Effector memory CD4-positive, alpha-beta T cell (primary cell): ENCODE results near the gene AGO4.
"Not testable (repeated sequence)": the region's sequence is repeated elsewhere in the genome, so short reads cannot be mapped to it uniquely, and the experiment has no call there.

Source experiments
- DNase-seq, 3 donors: peaks; one replicate each; pipeline ENCODE4 v3.0.0-alpha.2; 2020
- H3K27ac ChIP-seq: 2 replicates; pipeline ENCODE4 v1.7.0; 2013; ENCODE audit warnings: mild to moderate bottlenecking, low read length, moderate library complexity; ENCODE audit not compliant: insufficient read depth, poor library complexity, severe bottlenecking
- H3K27me3 ChIP-seq: replicated peaks from 2 replicates; pipeline ENCODE4 v1.7.0; 2013; ENCODE audit warnings: mild to moderate bottlenecking, low read length; ENCODE audit not compliant: insufficient read depth, control insufficient read depth, poor library complexity, severe bottlenecking
- H3K36me3 ChIP-seq: 2 replicates; pipeline ENCODE4 v1.7.0; 2013; ENCODE audit warnings: mild to moderate bottlenecking, low read length, moderate library complexity; ENCODE audit not compliant: control insufficient read depth, insufficient read depth
- H3K4me1 ChIP-seq: 2 replicates; pipeline ENCODE4 v1.7.0; 2013; ENCODE audit warnings: low read length, mild to moderate bottlenecking; ENCODE audit not compliant: control insufficient read depth, insufficient read depth, poor library complexity, severe bottlenecking
- H3K4me3 ChIP-seq: 2 replicates; pipeline ENCODE4 v1.7.0; 2013; ENCODE audit warnings: low read length, low read depth, mild to moderate bottlenecking; ENCODE audit not compliant: insufficient read depth, poor library complexity, severe bottlenecking
- H3K9me3 ChIP-seq: 2 replicates; pipeline ENCODE4 v1.7.0; 2013; ENCODE audit warnings: mild to moderate bottlenecking, low read length, moderate library complexity; ENCODE audit not compliant: control insufficient read depth
- total RNA-seq, 3 donors: gene quantifications; one replicate each; lab custom pipeline; 2026; lab: John Stamatoyannopoulos, UW

The AGO4 gene
- 62.8 to 91.8 (median 80.4) reads per million in 3 donors for total RNA-seq

DNA sequence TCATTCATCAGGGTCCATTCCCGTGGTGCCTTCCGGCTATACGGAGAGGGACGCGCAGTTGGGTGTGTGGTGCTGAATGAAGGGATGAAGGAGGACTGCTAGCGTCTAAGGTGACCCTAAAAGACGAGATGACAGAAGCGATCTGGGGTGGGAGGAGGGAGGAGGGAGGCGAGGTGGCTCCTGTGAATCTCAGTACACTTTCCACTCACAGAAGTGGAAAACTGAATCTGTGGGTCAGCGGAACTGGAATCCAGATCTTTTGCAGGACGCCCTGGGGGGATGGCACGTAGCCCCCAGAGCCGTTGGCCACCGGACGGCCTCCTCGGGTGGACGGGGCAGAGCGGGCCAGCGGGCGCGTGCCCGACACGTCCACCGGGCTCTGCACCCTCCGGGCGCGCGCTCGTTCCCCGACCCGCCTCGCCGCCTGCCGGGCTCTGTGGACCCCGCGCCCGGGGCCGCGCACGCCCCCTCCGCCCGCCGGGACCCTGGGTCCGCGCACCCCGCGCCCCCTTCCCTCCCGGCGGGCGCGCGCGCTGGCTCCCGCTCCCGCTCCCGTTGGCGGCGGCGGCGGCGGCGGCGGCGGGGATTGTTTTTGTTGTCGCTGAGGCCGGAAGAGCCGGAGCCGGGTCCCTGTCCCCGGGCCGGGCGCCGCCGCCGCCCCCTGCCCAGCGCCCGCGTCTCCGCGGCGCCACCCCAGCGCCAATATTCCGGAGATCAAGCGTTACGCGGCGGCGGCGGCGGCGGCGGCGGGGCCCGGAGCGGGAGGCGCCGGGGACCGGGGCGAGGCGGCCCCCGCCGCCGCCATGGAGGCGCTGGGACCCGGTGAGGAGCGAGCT is at the start of gene AGO4:
AGO4 (plus strand) TSS at position 403 of the 836 bp plus-strand sequence; CDS start at position 804, 401 bp downstream.
- peak within 1 kb of the TSS; percentile 70 for H3K27ac ChIP-seq
- H3K4me3 ChIP-seq, result peak within 1 kb of the TSS; percentile 83
- H3K9me3 ChIP-seq, result no peaks in the 10 kb centered on the region
- peak in 1 of 3 donors; percentile 16 for DNase-seq
- no peaks in the 10 kb centered on the region for H3K27me3 ChIP-seq
- H3K36me3 ChIP-seq, result no peaks in the 10 kb centered on the region
- peaks cover 19% of the 10 kb centered on the region for H3K4me1 ChIP-seq

DNA sequence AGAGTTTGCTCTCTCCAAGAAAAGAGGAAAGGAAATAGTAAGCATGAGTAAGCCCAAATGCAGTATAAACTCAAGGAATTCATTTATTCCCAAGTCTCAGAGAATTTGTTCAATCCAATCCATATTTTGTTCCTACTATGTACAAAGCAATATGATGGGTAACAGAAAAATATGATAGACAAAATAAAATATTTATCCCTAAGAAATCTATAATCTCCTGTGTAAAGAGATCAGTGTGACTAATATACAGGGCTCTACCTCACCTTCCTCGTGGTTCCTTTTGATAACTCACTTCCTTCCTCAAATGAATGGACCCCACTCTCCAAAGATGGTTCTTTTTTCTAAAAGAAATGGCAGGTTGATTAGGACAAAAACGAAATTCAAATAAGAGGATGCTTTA is 45.7 kb upstream of the AGO4 start:
- no peaks in the 10 kb centered on the region for H3K9me3 ChIP-seq
- DNase-seq, result no peak
- no peaks in the 10 kb centered on the region for H3K36me3 ChIP-seq
- H3K27me3 ChIP-seq, result no peaks in the 10 kb centered on the region
- no peak overlapping the region for H3K4me3 ChIP-seq
- H3K27ac ChIP-seq, result no peak overlapping the region
- no peaks in the 10 kb centered on the region for H3K4me1 ChIP-seq

DNA sequence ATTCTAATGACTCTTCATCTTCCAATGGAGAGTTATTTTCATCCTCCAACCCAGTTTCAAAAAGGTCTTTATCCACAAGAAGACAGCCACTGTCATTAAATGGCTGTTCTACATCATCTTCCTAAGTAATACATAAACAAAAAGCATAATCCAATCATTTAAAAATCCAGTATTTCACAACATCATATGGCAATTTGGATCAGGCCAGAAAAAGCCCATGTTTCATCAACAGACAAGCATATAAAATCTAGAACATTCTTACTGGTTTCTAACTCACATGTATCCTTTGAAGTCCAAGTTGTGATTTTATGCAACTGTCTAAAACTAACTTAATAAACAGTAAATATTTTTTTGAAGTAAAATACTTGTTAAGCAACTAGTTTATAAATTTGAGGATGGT is 44.6 kb upstream of the AGO4 start:
- H3K27ac ChIP-seq, result no peak overlapping the region
- no peaks in the 10 kb centered on the region for H3K36me3 ChIP-seq
- no peaks in the 10 kb centered on the region for H3K9me3 ChIP-seq
- H3K4me1 ChIP-seq, result no peaks in the 10 kb centered on the region
- DNase-seq, result no peak
- no peaks in the 10 kb centered on the region for H3K27me3 ChIP-seq
- no peak overlapping the region for H3K4me3 ChIP-seq

GRCh38 chr1:35764283-35764682 is 43.5 kb upstream of the AGO4 start:
- peaks cover 8% of the 10 kb centered on the region for H3K4me1 ChIP-seq
- no peaks in the 10 kb centered on the region for H3K36me3 ChIP-seq
- H3K27ac ChIP-seq, result no peak overlapping the region
- no peaks in the 10 kb centered on the region for H3K27me3 ChIP-seq
- H3K9me3 ChIP-seq, result no peaks in the 10 kb centered on the region
- H3K4me3 ChIP-seq, result no peak overlapping the region
- DNase-seq, result no peak

DNA sequence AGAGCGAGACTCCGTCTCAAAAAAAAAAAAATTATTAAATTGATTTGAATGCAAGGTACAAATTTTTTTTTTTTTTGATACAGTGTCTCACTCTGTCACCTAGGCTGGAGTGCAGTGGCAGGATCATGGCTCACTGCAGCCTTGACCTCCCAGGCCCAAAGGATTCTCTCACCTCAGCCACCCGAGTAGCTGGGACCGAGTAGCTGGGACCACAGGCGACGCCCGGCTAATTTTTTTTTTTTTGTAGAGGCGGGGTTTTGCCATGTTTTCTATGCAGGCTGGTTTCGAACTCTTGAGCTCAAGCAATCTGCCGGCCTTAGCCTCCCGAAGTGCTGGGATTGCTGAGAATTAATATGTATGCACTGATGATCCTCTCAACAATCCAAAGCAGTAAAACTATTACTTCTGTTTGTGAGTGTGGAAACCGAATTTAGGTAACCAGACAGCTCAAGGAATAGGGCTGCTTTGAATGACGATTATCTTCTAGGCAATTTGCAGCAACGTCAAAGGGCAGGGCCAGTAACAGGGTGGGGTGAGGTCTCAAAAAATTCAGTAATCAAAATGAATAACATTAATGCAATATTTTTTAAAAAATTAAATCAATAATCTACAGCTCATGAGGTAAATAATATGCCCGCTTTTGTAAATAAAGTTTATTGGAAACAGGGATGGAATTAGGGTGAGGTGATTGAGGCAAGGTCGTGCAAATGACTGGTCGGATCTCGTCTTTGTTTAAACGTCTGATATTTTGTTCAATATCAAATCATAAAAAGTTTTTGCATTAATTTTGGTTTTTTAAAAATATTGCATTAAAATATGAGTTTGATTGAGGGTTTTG is 39.2 kb upstream of the AGO4 start:
- H3K27ac ChIP-seq, result peak overlapping the region; percentile 75
- no peaks in the 10 kb centered on the region for H3K9me3 ChIP-seq
- no peak for DNase-seq
- H3K4me3 ChIP-seq, result peak overlapping the region; percentile 93
- no peaks in the 10 kb centered on the region for H3K27me3 ChIP-seq
- peaks cover 8% of the 10 kb centered on the region for H3K4me1 ChIP-seq
- no peaks in the 10 kb centered on the region for H3K36me3 ChIP-seq

DNA sequence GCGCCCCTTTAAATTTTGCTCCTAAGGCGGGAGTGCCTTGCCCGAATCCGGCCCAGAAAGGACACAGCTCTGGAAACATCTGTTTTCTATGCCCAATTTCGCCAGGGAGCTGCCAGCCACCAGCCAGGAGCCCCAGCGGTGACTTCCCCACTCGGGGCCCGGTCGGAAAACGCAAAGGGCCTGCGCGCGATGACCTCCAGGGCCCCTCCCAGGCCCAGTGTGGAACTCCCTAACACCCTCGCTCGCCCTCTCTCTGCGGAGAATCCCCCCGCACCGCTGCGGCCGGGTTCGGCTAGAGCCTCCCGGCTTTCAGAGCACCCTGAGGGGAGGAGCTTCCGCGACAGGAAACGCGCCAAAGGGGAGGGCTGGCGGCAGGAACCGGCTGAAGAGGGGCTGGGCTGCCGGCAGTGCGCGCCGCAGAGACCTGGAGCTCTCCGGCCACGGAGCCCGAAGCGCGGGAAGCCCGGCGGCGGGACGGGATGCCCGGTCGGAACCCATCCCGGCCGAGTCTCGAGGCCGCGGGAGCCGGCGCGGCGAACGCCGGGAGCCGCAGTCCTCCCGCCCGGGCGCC is 38.5 kb upstream of the AGO4 start:
- H3K4me1 ChIP-seq, result peaks cover 8% of the 10 kb centered on the region
- no peaks in the 10 kb centered on the region for H3K36me3 ChIP-seq
- peak overlapping the region; percentile 75 for H3K27ac ChIP-seq
- H3K4me3 ChIP-seq, result peak overlapping the region; percentile 93
- H3K9me3 ChIP-seq, result no peaks in the 10 kb centered on the region
- peak; percentile 68 to 79 (median 71) for DNase-seq
- no peaks in the 10 kb centered on the region for H3K27me3 ChIP-seq

- no peak for DNase-seq
- Histone ChIP-seq H3K27me3 (no peaks in the 10 kb centered on the region), H3K27ac (no peak overlapping the region), H3K36me3 (no peaks in the 10 kb centered on the region), H3K4me3 (no peak overlapping the region), H3K4me1 (peaks cover 5% of the 10 kb centered on the region), H3K9me3 (no peaks in the 10 kb centered on the region)
Measured at GRCh38 chr1:35773711-35774110, 34.1 kb upstream of the AGO4 start.

DNA sequence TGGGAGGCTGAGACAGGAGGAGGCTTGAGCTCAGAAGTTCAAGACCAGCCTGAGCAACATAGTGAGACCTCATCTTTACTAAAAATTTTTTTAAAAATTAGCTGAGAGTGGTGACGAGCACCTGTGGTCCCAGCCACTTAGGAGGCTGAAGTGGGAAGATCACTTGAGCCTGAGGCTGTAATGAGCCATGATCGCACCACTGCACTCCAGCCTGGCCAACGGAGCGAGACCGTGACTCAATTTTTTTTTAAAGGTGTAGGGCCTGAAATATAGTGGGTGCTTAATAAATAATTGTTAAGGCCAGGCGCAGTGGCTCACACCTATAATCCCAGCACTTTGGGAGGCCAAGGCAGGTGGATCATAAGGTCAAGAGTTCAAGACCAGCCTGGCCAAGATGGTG is 31.6 kb upstream of the AGO4 start:
- H3K9me3 ChIP-seq, H3K27ac ChIP-seq, H3K27me3 ChIP-seq, H3K36me3 ChIP-seq, H3K4me1 ChIP-seq, DNase-seq, H3K4me3 ChIP-seq: not testable (repeated sequence)

DNA sequence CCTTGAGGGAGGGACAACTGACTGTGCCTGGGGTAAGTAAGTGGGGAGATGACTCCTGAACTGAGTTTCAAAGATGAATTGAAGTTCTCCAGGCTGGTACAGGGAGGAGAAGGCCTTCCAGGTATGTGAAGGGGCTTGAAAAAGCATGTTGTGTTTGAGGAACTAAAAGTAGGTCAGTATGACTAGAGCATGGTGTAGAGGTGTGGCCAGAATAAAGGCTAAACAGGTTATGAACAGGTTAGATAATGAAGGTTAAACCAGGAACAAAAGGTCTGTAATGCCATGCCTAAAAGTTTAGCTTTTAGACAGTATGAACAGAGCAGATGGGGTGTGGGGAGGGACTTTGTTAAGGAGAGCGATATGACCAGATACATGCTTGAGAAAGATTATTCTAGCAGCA is 30.7 kb upstream of the AGO4 start:
- H3K4me1 ChIP-seq, result no peaks in the 10 kb centered on the region
- H3K27ac ChIP-seq, result no peak overlapping the region
- no peak for DNase-seq
- H3K27me3 ChIP-seq, result no peaks in the 10 kb centered on the region
- H3K9me3 ChIP-seq, result no peaks in the 10 kb centered on the region
- H3K4me3 ChIP-seq, result no peak overlapping the region
- H3K36me3 ChIP-seq, result no peaks in the 10 kb centered on the region
